HepG2 (cell line): ENCODE data around the gene PDP2. TPM values are rescaled to one million over a fixed set of nuclear protein-coding genes. Genes with fewer than 3 reads are reported as not detected.

Experiments
- ATAC-seq: fragments of 200-7000 bp; cut with Tn5 transposase; 3 replicates; pipeline ENCODE4 v1.9.1; 2020; ENCODE audit warnings: mild to moderate bottlenecking, moderate library complexity
- BruUV-seq: library from RNA; stranded (reverse); fragments of 400-500 nt; replicated peaks from 2 replicates; lab custom pipeline; 2021; lab: Mats Ljungman, UMichigan
- CTCF ChIA-PET: fragments of 300-600 bp; formaldehyde crosslinking; extraction: SDS; loops from one replicate; lab custom pipeline; 2021; ENCODE audit warnings: low total read pairs, inconsistent platforms, low intra/inter-chr PET ratio; lab: Yijun Ruan, JAX
- POLR2A ChIA-PET: fragments of 350-600 bp; sonication (Branson Sonifier 250); formaldehyde crosslinking; loops from one replicate; lab custom pipeline; 2020; ENCODE audit warnings: antibody characterized with exemption, inconsistent platforms; lab: Yijun Ruan, JAX
- DNase-seq: peaks from one replicate; pipeline ENCODE4 v3.0.0-alpha.2; 2015; ENCODE audit warnings: low spot score
- FAIRE-seq: peaks from 3 replicates; lab custom pipeline; 2011; peaks lifted over from hg19 to GRCh38; lab: Jason Lieb, UNC
- H2AFZ ChIP-seq: one replicate; pipeline ENCODE4 v1.6.1; 2011; ENCODE audit warnings: low read length, inconsistent platforms
- H3K27ac ChIP-seq: fragments of 300-600 bp; 3 replicates; pipeline ENCODE4 v1.8.0; 2011; ENCODE audit warnings: mixed run types, mild to moderate bottlenecking, mixed read lengths, low read length, inconsistent platforms; ENCODE audit not compliant: insufficient read depth; ENCODE audit errors: extremely low read length
- H3K27me3 ChIP-seq, 2 experiments: fragments of 200-600 bp in 1 of 2; 2 replicates in 1 of 2; 3 replicates in 1 of 2; pipeline versions ENCODE4 v1.6.0 to v1.8.0; 2011; ENCODE audit warnings: low read length in 2 of 2, mild to moderate bottlenecking in 2 of 2, moderate library complexity in 2 of 2, inconsistent platforms in 1 of 2; ENCODE audit not compliant: insufficient read depth in 2 of 2, control insufficient read depth in 1 of 2
- H3K36me3 ChIP-seq, 2 experiments: fragments of 200-600 bp in 1 of 2; replicated peaks in 1 of 2; 2 replicates in 1 of 2; 3 replicates in 1 of 2; pipeline versions ENCODE4 v1.5.1 to v1.8.0; 2011; ENCODE audit warnings: low read length in 2 of 2, inconsistent platforms in 1 of 2; ENCODE audit not compliant: insufficient read depth in 2 of 2, control insufficient read depth in 1 of 2
- H3K4me1 ChIP-seq: 2 replicates; pipeline ENCODE4 v1.5.1; 2012; ENCODE audit warnings: low read length, inconsistent platforms; ENCODE audit not compliant: insufficient read depth
- H3K4me2 ChIP-seq: 2 replicates; pipeline ENCODE4 v1.6.0; 2011; ENCODE audit warnings: low read depth, low read length, inconsistent platforms
- H3K4me3 ChIP-seq, 3 experiments: fragments of 200-600 bp in 1 of 3; sonication (generic), shearing (Covaris generic) in 1 of 3; replicated peaks in 1 of 3; 2 replicates each; pipeline ENCODE4 v1.5.1; 2011 to 2016; ENCODE audit warnings: low read length in 3 of 3, inconsistent platforms in 2 of 3, low read depth in 2 of 3, mild to moderate bottlenecking in 2 of 3, control low read depth in 1 of 3, mixed read lengths in 1 of 3; ENCODE audit not compliant: insufficient read depth in 1 of 3
- H3K79me2 ChIP-seq: one replicate; pipeline ENCODE4 v1.6.1; 2011; ENCODE audit warnings: low read length, inconsistent platforms; ENCODE audit not compliant: insufficient read depth
- H3K9ac ChIP-seq: 2 replicates; pipeline ENCODE4 v1.6.0; 2011; ENCODE audit warnings: mild to moderate bottlenecking, low read depth, low read length, inconsistent platforms; ENCODE audit not compliant: insufficient read depth
- H3K9me3 ChIP-seq: 2 replicates; pipeline ENCODE4 v1.5.1; 2012; ENCODE audit warnings: mild to moderate bottlenecking, low read length
- H4K20me1 ChIP-seq: 2 replicates; pipeline ENCODE4 v1.6.0; 2011; ENCODE audit warnings: inconsistent platforms, mild to moderate bottlenecking, low read length, moderate library complexity; ENCODE audit not compliant: insufficient read depth
- HNF1A ChIP-seq, 2 experiments: sonication (generic) in 1 of 2; formaldehyde crosslinking in 1 of 2; IDR thresholded peaks; 2 replicates each; pipeline versions ENCODE4 v1.4.0 to v1.6.1; 2016 to 2020; ENCODE audit warnings: borderline replicate concordance in 1 of 2, low read depth in 1 of 2, mild to moderate bottlenecking in 1 of 2, missing genetic modification reagents in 1 of 2
- IRF2 ChIP-seq: IDR thresholded peaks from 2 replicates; pipeline ENCODE4 v1.6.1; 2018; ENCODE audit warnings: missing genetic modification reagents, missing compliant biosample characterization
- KAT7 ChIP-seq: IDR thresholded peaks from 2 replicates; pipeline ENCODE4 v1.6.1; 2018; ENCODE audit warnings: borderline replicate concordance, missing compliant biosample characterization
- LCORL ChIP-seq, 2 experiments: fragments of 450-650 bp in 1 of 2; sonication (generic) in 1 of 2; formaldehyde crosslinking in 1 of 2; IDR thresholded peaks; 2 replicates each; pipeline versions ENCODE4 v1.5.0 to v1.6.1; 2017 to 2020; ENCODE audit warnings: antibody characterized with exemption in 1 of 2, missing genetic modification reagents in 1 of 2
- U2AF2 ChIP-seq: fragments of 200-400 bp; formaldehyde crosslinking; IDR thresholded peaks from 2 replicates; pipeline ENCODE4 v1.6.1; 2017; ENCODE audit warnings: low read depth, mild to moderate bottlenecking, low read length
- ZNF136 ChIP-seq: sonication (generic); formaldehyde crosslinking; IDR thresholded peaks from 2 replicates; pipeline ENCODE4 v1.8.1; 2022; ENCODE audit warnings: low read depth, mild to moderate bottlenecking, moderate library complexity, missing genetic modification reagents
- ZNF281 ChIP-seq: sonication (generic); formaldehyde crosslinking; IDR thresholded peaks from 2 replicates; pipeline ENCODE4 v1.4.0; 2020; ENCODE audit warnings: missing genetic modification reagents, borderline replicate concordance
- ZNF331 ChIP-seq: sonication (generic); formaldehyde crosslinking; IDR thresholded peaks from 2 replicates; pipeline ENCODE4 v1.4.0; 2020; ENCODE audit warnings: missing genetic modification reagents
- ZNF563 ChIP-seq: sonication (generic); formaldehyde crosslinking; IDR thresholded peaks from 2 replicates; pipeline ENCODE4 v1.8.0; 2022; ENCODE audit warnings: mild to moderate bottlenecking, moderate library complexity, missing genetic modification reagents
- ZNF773 ChIP-seq: sonication (generic); formaldehyde crosslinking; IDR thresholded peaks from 2 replicates; pipeline ENCODE4 v1.4.0; 2020; ENCODE audit warnings: missing genetic modification reagents, borderline replicate concordance
- WGBS: methylation state at CpG from one replicate; pipeline ENCODE4 v1.1.6; 2017; ENCODE audit warnings: low lambda C conversion rate; 5-methylcytosine and 5-hydroxymethylcytosine counted together
- in situ Hi-C: cut with HindIII; loops from 2 replicates; pipeline ENCODE4 v1.10.0; 2017; ENCODE audit warnings: low pct_unique_long_range_greater_than_20kb; ENCODE audit not compliant: extremely low pct_ligation_motif_present
- intact Hi-C: fragments of 100-400 bp; cut with micrococcal nuclease; formaldehyde crosslinking; loops from one replicate; pipeline ENCODE4 v1.10.0; 2022; ENCODE audit not compliant: unreplicated experiment
- polyA plus RNA-seq, 8 experiments: library from polyadenylated mRNA; depleted of rRNA in 3 of 8; stranded (reverse) in 7 of 8; unstranded in 1 of 8; fragments of >200 nt; fragmentation: Illumina TruSeq in 4 of 8; extraction: Trizol in 4 of 8; gene quantifications; 2 replicates each; pipeline versions ENCODE4 v1.2.1 to v1.2.3, GENCODE V29; 2011 to 2016; ENCODE audit warnings: low read depth in 4 of 8, missing spikeins in 1 of 8, mixed read lengths in 1 of 8; ENCODE audit not compliant: insufficient read depth in 1 of 8
- total RNA-seq, 5 experiments: library from RNA; depleted of rRNA; stranded (reverse); fragments of >200 nt; fragmentation: Illumina TruSeq; extraction: Trizol; gene quantifications; 2 replicates each; pipeline ENCODE4 v1.2.3, GENCODE V29; 2016; ENCODE audit warnings: low read depth in 1 of 5
- TF ChIP-seq, protein P1 (sequence below): sonication (generic); formaldehyde crosslinking; IDR thresholded peaks from 2 replicates; pipeline ENCODE4 v1.9.0; 2021; ENCODE audit warnings: missing genetic modification reagents, mild to moderate bottlenecking, borderline replicate concordance

The PDP2 gene
- total and polyA plus RNA-seq, 2 of the 13 experiments (the other 11 are each of a cell fraction or from before 2014, with no cell fraction given), result 12.8 to 15.8 TPM

GRCh38 chr16:66904428-66904845 lies 24.1 kb downstream of the PDP2 start (continued):
- peak; percentile 11; the same call in 1 of the 2 replicates for TF ChIP-seq KAT7 (CRISPR knock-in tag)

GRCh38 chr16:66904846-66905632 lies 24.7 kb downstream of the PDP2 start:
- peak; percentile 68 for FAIRE-seq
- POLR2A ChIA-PET, result interaction anchor here (0.9 to 10.3 kb wide), 18 partner anchors 10 to 265 kb away, joined by 3 to 86 read pairs (median 6); partner anchors contain the start of genes B3GNT9, CDH16, CES2 and CES3
- peak overlapping the region; percentile 75 for H3K27ac ChIP-seq
- peak; percentile 40 for ATAC-seq
- no peaks in the 10 kb centered on the region for H3K9me3 ChIP-seq
- WGBS, result 4% methylated on average over 16 of the region's 16 CpGs
- H4K20me1 ChIP-seq, result no peaks in the 10 kb centered on the region
- in situ Hi-C loops (loop anchor here (5.0 kb wide), 1 partner anchor 32 kb away; the partner anchor contains the start of gene CES2), intact Hi-C loops (no loop called here)
- H3K36me3 ChIP-seq, result no peaks in the 10 kb centered on the region
- H3K79me2 ChIP-seq, result no peaks in the 10 kb centered on the region
- peaks cover 86% of the 10 kb centered on the region for H3K4me1 ChIP-seq
- peak overlapping the region; percentile 52 to 72 (median 56) for H3K4me3 ChIP-seq
- no peak overlapping the region for H2AFZ ChIP-seq
- no peaks in the 10 kb centered on the region for H3K27me3 ChIP-seq
- BruUV-seq, result TSS peak; percentile 81
- CTCF ChIA-PET, result no interaction called here
- peak overlapping the region; percentile 82 for H3K4me2 ChIP-seq
- H3K9ac ChIP-seq, result peak overlapping the region; percentile 74
- DNase-seq, result peak; percentile 88
- TF ChIP-seq LCORL (IDR thresholded peaks at IDR 0.05) (no peak; the same call in 1 of the 2 replicates), LCORL (CRISPR knock-in tag; IDR thresholded peaks at IDR 0.05) (peak; percentile 85), ZNF773 (CRISPR knock-in tag) (no peak), U2AF2 (no peak), HNF1A (IDR thresholded peaks at IDR 0.05; ENCODE audit: low read depth) (peak; percentile 64; the same call in 1 of the 2 replicates), HNF1A (CRISPR knock-in tag; IDR thresholded peaks at IDR 0.05; ENCODE audit: borderline replicate concordance) (no peak), ZNF331 (CRISPR knock-in tag) (peak; percentile 37; the same call in 1 of the 2 replicates), ZNF136 (CRISPR knock-in tag) (peak; percentile 56; the same call in 1 of the 2 replicates), ZNF563 (CRISPR knock-in tag) (peak; percentile 13; the same call in 1 of the 2 replicates), IRF2 (peak; percentile 59; the same call in 1 of the 2 replicates), ZNF281 (CRISPR knock-in tag) (peak; percentile 78; the same call in 1 of the 2 replicates)
- TF ChIP-seq, protein P1, sequence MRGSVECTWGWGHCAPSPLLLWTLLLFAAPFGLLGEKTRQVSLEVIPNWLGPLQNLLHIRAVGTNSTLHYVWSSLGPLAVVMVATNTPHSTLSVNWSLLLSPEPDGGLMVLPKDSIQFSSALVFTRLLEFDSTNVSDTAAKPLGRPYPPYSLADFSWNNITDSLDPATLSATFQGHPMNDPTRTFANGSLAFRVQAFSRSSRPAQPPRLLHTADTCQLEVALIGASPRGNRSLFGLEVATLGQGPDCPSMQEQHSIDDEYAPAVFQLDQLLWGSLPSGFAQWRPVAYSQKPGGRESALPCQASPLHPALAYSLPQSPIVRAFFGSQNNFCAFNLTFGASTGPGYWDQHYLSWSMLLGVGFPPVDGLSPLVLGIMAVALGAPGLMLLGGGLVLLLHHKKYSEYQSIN, result no peak
